GM18498 (cell line): ENCODE measurements around the gene NRAS.

ENCODE experiments used
- ATAC-seq: cut with Tn5 transposase; IDR thresholded peaks from one replicate; pipeline ENCODE4 v1.9.1; 2021; ENCODE audit warnings: mild to moderate bottlenecking, moderate library complexity; ENCODE audit not compliant: unreplicated experiment

The NRAS gene

GRCh38 chr1:114685851-114686250, 30.7 kb downstream of the NRAS start:
- ATAC-seq: no peak

GRCh38 chr1:114677691-114678090, 38.9 kb downstream of the NRAS start:
- ATAC-seq: no peak

- no peak for ATAC-seq
Observed at GRCh38 chr1:114676115-114676514, 40.5 kb downstream of the NRAS start.

DNA sequence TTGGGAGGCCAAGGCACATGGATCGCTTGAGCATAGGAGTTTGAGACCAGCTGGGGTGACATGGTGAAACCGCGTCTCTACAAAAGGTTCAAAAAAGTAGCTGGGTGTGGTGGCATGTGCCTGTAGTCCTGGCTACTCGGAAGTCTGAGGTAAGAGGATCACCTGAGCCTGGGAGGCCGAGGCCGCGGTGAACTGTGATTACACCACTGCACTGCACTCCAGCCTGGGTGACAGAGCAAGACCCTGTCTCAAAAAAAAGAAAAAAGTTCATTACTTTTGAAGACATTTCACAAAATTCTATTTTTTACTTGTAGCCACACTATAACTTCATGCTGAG, 44.7 kb downstream of the NRAS start:
- no peak for ATAC-seq

- ATAC-seq: no peak
Observed at GRCh38 chr1:114671011-114671938, 45.3 kb downstream of the NRAS start.

- peak; percentile 99 for ATAC-seq
Observed at GRCh38 chr1:114670083-114671010, 46.2 kb downstream of the NRAS start.

- peak; percentile 70 for ATAC-seq
Observed at GRCh38 chr1:114669562-114670082, 46.9 kb downstream of the NRAS start, which contains the start of gene DENND2C. Gene DENND2C, minus strand, starts transcription at chr1:114670049. Its CDS starts 44,065 bp downstream, at chr1:114625984.

GRCh38 chr1:114668784-114669561, 47.6 kb downstream of the NRAS start:
- no peak for ATAC-seq

DNA sequence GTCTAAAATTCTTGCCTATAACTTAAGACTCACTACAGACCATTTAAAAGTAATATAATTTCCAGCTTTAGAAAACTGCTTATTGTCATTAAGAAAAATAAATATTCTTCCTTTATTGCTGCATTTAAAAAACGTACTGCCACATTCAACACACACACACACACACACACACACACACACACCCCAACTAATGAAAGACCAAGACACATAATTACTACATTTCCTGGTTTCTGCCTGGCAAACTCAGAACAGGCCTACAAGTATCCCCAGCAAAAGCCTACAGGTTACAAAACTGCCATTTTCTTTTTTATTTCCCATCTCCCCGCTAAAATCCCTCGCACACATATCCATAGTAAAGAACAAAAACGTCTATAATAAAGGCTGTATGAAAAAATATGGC, 48.2 kb downstream of the NRAS start:
- no peak for ATAC-seq

DNA sequence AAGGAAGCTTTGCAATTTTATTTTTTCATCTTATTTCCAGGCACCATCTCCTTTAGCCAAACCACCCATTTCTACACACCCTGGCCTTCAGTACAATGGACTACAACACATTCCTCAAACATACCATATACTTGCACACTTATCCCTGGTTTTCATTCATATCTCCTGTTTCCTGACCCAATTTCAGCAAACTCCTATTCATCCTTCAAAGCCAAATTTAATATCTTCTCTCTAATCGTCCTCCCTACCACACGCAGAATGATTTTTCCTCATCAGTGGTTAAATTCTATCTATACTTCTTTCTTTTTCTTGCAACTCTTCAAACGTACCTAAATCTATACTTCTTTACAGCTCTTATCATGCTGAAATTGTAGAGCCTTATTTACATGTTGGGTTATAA, 49.6 kb downstream of the NRAS start:
- ATAC-seq: no peak

- ATAC-seq: no peak
Observed at GRCh38 chr1:114660238-114660637, 56.3 kb downstream of the NRAS start.
